HG03095 (cell line): ENCODE results near the gene KCNJ15.
"Not testable (repeated sequence)": the region's sequence is repeated elsewhere in the genome, so short reads cannot be mapped to it uniquely, and the experiment has no call there.

Source experiments
- ATAC-seq: cut with Tn5 transposase; IDR thresholded peaks from one replicate; pipeline ENCODE4 v1.9.1; 2021; ENCODE audit warnings: moderate library complexity; ENCODE audit not compliant: unreplicated experiment

KCNJ15 gene

GRCh38 chr21:38256599-38257302, at the start of gene KCNJ15:
KCNJ15 (plus strand) TSS chr21:38256991; CDS start chr21:38299262, 42,271 bp downstream.
- no peak for ATAC-seq

DNA sequence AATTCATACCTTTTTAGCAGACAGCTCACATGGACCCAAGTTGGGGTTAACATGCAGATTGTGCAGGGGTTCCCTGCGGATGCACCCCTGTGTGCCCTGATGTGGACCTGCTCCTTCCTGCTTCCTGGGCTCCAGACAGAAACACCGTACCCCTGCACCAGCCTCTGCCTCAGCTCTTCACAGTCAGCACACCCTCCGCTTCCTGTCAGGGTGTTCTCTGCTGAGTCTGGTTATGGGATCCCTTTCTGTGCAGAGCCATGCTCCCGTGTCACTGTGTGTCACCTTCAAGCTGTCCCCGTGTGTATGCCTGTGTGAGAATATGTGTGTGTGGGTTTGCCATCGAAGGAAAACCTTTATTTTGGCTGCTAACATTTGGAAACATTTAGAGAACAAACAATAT, 48.7 kb upstream of the KCNJ15 start:
- no peak for ATAC-seq

DNA sequence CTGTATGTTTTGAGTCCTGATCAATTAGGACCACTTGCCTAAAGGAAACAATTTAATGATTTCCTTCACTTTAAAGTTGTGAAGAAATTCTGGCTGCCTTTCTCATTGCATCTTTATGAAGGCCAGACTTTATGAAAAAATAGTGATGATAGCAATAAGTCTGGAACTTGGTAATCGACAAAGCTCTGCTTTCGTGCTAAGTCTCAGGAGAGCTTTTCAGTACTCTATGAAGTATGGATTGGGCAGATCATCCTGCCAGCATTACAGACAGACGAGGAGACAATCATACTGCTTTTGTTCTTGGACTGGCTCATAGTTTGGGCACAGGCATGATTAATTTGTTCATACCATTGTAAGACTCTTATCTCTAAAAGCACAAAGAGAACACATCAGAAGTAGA, 45.5 kb upstream of the KCNJ15 start:
- ATAC-seq, result no peak

- ATAC-seq, result no peak
These were observed 44.1 kb upstream of the KCNJ15 start for GRCh38 chr21:38212706-38213105.

GRCh38 chr21:38219049-38219628, 37.7 kb upstream of the KCNJ15 start:
- ATAC-seq, result no peak

- ATAC-seq, result no peak
These were observed 36.5 kb upstream of the KCNJ15 start for GRCh38 chr21:38220270-38220737.

DNA sequence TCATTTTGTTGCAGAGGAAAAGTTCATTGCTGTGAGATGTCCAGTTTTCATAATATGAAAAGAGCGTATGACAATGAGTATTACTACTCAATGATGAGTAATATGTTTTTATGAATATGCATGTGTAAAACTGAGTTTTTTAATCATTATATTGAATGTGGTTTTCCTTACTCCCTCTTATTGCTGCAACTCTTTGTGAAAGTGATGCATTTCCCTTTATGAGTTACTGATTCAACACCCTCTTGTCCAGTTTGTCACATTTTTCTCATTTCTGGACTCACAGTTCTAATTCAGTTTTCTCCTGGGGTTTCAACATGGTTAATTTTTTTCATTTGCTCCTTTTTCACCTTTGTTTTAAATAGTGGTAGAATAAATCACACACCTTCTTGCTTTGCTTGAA, 35.2 kb upstream of the KCNJ15 start:
- no peak for ATAC-seq

DNA sequence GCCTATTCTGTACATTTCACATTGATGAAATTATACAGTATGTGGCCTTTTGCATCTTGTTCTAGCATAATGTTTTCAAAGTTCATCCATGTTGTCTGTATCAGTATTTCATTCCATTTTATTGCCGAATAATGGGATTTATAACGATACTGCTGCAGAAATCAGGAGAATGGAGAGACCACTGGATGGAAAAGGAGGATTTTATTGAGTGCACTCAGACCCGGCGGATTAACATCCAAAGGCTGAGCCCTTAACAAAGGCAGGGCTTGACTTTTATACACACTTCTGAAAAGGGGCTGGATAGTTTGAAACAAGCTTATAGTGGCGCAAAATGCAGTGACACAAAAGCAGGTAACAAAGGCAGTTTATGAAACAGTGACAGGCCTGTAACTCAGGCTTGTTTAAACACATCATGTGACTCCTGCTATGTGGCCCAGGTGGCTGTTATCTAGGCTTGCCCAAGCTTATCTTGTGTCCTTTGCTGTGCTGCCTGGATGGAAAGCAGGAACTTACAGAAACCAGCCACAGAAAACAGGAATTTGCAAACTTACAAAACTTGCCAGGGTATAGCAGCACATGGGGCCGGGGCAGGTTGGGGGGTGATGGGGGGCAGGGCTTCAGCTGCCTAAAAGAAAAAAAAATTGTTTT, 32.8 kb upstream of the KCNJ15 start:
- no peak for ATAC-seq

DNA sequence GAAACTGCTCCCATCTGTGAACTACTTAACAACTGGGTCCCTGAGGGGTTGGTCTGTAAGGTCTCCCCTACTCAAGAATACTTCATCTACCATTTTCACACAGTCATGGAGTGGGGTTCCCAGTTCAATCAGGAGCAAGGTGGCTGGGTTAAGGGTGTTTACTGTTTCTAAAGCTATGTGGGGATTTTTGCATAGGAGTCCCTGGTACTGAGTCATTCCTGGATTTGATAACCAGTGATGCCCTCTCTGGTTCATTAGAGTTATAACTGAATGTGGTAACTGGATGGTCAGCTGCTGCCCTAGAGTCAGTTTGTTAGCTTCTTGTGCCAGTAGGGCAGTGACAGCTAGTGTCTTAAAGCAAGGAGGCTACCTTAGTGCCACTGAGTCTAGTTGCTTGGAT, 29.4 kb upstream of the KCNJ15 start:
- no peak for ATAC-seq

DNA sequence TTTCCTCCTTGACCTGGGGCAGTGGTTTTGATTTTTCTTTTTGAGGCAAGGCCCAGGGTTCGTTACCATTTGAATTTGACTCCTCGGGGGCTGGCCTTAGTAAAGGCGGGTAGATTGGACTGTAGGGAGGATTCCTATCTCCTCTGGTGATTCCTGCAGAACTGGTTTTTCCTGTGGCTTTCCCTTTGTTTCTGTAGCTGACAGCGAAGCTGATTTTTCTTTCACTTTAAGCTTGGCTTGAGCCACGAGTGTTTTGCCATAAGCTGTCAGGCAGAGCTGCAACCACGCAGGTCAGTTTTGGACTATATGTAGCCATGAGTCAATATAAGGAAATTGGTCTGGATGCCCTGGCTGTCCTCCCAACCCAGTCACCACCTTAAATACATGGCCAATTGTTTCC, 28.7 kb upstream of the KCNJ15 start:
- no peak for ATAC-seq

DNA sequence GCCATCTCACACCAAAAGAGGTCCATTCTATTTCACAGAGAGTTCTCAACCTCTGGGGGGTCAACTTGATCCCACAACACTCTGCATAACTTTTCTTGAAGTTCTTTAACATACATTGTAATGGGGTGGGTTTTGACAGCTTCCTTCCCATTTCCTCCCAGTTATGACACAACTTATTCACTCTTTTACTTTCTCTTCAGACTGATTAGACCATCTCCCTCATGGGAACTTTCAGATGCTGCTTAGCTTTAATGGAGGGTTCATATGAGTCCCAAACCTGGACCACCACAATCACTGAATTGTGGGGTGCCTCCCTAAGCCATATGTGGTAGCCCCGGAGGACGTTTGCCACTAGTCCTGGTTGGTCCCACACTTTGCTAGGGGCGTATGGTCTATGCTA, 28.3 kb upstream of the KCNJ15 start:
- no peak for ATAC-seq

DNA sequence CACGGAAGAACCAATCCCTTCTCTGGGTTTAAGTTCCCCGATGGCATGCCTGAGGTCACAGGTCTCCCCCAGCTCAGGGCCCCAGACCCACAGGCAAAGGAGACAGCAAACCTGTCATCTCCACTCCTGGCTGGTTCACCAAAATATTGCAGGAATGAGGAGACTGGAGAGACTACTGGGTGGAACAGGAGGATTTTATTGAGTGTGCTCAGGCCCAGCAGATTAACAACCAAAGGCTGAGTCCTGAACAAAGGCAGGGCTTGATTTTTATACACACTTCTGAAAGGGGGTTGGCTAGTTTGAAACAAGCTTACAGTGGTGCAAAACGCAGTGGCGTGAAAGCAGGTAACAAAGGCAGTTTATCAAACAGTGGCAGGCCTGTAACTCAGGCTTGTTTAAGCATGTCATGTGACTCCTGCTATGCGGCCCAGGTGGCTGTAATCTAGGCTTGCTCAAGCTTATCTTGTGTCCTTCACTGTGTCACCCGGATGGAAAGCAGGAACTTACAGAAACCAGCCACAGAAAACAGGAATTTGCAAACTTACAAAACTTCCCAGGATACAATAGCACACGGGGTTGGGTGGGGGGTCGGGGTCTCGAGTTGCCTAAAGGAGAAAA, 27.4 kb upstream of the KCNJ15 start:
- no peak for ATAC-seq

DNA sequence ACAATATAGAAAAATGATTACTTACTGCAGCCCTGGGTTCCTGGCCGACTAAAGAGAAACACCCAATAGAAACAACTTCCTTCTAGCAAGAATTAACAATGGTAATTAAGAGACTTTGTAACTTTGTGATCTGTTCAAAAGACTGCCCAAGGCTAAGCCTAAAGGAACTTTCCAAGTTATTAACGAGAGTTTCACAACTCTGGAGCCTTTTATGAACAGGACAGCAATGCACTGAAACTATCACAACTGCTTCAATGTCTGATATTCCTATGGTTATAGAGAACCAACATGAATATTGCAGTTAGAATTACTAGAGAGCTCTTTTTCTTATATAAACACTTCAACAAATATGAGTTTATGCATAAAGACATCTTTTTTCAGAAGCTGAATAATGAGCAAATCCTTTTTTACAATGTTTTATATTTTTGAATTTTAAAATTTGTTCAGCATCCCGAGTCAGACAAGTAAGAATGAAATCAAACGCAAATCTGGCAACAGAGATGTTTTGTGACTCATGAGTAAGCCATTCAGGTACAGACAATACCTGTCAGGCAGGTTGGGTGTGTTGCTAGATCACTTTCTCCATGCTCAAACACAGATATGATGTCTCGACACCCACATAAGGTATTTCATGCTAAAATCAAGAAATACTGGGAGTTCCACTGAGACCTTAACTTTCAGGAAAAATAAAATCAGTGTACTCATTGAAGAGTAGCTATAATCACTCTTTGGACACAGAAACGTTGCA, 22.2 kb upstream of the KCNJ15 start:
- ATAC-seq, result no peak

DNA sequence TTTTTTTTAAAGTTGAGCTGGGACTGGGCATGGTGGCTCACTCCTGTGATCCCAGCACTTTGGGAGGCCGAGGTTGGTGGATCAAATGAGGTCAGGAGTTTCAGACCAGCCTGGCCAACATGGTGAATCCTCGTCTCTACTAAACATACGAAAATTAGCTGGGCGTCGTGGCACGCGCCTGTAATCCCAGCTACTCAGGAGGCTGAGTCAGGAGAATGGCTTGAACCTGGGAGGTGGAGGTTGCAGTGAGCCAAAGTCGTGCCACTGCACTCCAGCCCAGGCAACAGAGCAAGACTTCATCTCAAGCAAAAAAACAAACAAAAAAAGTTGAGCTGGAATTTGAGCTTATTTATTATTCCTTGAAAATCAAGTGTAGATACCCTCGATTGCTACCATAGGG, 21.5 kb upstream of the KCNJ15 start:
- not testable (repeated sequence) for ATAC-seq

DNA sequence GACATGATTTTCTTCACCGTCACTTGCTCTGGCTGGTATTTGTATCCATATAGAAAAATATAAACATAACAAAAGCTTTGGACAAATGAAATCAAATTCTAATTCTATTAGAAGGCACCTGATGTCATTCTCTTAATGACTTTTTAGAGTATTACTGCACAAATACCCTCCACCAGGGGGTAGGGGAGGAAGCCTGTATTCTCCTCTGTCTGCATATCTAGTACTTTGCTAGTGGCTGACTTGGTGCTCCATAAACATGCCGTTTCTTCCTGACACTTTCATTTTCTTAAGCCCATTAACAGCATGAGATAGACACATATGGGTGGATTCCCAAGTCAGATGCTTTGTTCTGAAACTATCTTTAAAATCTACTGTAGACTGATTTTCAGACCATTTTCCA, 20.6 kb upstream of the KCNJ15 start:
- ATAC-seq, result no peak

GRCh38 chr21:38239672-38240071, 17.1 kb upstream of the KCNJ15 start:
- ATAC-seq, result no peak

- no peak for ATAC-seq
These were observed 16.7 kb upstream of the KCNJ15 start for GRCh38 chr21:38240129-38240528.

DNA sequence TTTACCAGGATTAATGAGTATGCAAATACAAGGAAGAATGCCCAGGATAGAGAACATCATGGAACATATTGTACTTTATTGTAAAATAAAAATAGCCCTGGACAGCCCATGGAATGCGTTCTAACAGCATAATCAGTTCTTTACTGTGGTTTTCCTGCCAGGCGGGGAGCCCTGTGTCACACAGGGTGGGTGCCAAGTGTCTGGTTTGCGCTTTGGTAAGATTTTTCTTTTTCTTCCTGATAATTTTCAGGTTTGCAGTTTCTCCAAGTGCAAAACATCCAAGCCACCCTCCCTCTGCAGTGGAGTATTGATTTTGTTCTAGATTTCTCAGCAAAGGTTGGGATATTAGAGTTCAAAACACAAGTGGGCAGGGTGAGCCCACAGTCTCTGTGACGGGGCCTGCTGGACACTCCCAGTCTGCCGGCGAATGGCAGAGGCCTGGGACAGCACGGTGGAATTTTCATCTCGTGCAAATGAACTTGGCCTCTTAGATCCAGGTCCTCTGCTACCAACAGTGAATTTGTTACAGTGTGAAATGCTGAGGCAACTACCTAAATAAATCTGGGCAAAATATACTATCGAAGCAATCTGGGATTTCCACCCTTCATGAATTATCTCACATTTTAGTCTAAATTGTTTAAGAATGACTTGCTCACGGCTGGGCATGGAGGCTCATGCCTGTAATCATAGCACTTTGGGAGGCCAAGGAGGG, 15.6 kb upstream of the KCNJ15 start:
- no peak for ATAC-seq

- no peak for ATAC-seq
These were observed 14.7 kb upstream of the KCNJ15 start for GRCh38 chr21:38242061-38242460.

DNA sequence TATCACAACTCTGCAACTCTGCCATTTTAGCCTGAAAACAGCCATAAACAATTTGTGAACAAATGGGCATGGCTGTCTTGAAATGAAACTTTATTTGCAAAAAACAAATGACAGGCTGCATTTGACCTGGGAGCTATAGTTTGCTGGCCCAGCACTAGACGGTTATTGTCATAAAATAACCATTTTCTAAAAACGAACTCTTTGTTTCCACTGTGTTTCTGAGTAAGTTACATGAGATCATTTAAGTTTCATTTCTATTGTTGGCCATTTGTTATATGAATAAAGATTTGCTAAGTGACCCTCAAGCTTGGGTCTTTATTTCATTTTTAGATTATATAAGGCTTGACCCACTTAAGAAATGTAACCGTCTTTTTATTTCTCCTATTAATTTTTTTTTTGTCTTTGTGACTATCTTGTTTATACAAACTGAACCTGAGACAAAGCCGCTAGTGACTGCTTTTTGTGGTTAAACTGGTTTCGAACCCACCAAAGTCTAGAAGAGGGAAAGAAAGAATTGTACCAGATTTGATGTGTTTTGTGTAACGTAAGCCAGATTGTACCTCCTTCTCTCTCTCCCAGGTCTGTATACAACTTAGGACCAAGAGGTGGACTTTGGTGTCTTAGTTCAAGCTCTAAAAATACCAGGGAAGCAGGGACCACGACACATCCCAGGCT, 12.9 kb upstream of the KCNJ15 start:
- no peak for ATAC-seq
